HFF-Myc (cell line): ENCODE results near the gene NTM.
"Not testable (repeated sequence)": the region's sequence is repeated elsewhere in the genome, so short reads cannot be mapped to it uniquely, and the experiment has no call there.

Experiments used
- DNase-seq: peaks from one replicate; pipeline ENCODE4 v3.0.0-alpha.2; 2011; ENCODE audit warnings: low read depth; ENCODE audit errors: extremely low read depth
- H3K4me3 ChIP-seq: replicated peaks from 2 replicates; pipeline ENCODE4 v1.5.1; 2011; ENCODE audit warnings: low read depth, mild to moderate bottlenecking, control low read depth, low read length
- TF ChIP-seq, protein P1 (sequence below): IDR thresholded peaks from 2 replicates; pipeline ENCODE4 v1.5.1; 2012; ENCODE audit warnings: mild to moderate bottlenecking, low read depth, low read length, control low read depth; ENCODE audit errors: missing control alignments

Gene NTM

DNA sequence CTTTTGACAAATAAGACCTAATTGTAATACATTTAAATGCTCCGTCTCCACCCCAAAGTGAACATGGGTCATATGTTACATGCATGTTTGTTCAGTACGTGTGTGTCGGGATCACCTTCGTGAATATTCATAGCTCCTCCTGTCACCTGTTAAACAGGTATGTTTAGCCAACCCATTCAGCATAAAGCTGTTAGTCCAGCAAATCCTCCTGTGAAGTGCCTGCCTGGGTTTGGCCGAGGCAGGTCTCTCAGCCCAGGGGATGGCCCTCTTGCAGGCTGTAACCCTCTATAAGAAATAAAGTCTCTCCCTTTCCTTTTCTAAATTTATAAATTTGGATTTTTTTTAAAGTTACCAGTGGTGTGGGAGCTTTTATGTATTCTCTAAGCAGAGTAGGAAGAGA is 38.9 kb upstream of the NTM start:
- H3K4me3 ChIP-seq, result no peak overlapping the region
- TF ChIP-seq, protein P1, sequence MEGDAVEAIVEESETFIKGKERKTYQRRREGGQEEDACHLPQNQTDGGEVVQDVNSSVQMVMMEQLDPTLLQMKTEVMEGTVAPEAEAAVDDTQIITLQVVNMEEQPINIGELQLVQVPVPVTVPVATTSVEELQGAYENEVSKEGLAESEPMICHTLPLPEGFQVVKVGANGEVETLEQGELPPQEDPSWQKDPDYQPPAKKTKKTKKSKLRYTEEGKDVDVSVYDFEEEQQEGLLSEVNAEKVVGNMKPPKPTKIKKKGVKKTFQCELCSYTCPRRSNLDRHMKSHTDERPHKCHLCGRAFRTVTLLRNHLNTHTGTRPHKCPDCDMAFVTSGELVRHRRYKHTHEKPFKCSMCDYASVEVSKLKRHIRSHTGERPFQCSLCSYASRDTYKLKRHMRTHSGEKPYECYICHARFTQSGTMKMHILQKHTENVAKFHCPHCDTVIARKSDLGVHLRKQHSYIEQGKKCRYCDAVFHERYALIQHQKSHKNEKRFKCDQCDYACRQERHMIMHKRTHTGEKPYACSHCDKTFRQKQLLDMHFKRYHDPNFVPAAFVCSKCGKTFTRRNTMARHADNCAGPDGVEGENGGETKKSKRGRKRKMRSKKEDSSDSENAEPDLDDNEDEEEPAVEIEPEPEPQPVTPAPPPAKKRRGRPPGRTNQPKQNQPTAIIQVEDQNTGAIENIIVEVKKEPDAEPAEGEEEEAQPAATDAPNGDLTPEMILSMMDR, result no peak
- DNase-seq, result no peak

GRCh38 chr11:131334601-131335000 is 35.8 kb upstream of the NTM start:
- TF ChIP-seq, protein P1, result no peak
- no peak for DNase-seq
- H3K4me3 ChIP-seq, result no peak overlapping the region

- H3K4me3 ChIP-seq, DNase-seq: not testable (repeated sequence)
Measured at GRCh38 chr11:131341900-131342299, 28.5 kb upstream of the NTM start.

DNA sequence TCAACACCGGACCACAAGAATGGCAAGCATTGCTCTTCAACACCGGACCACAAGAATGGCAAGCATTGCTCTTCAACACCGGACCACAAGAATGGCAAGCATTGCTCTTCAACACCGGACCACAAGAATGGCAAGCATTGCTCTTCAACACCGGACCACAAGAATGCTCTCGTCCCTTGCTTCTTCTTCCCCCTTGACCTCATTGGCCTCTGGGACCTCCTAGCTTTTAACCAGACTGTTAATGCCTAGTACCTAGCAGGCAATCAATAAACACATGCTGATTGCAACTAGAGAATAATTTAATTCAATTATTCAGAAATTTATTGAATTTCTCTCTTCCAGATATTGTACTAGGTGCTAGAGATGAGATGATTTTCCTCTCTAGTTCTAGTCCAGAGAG is 28.0 kb upstream of the NTM start:
- DNase-seq, H3K4me3 ChIP-seq: not testable (repeated sequence)

DNA sequence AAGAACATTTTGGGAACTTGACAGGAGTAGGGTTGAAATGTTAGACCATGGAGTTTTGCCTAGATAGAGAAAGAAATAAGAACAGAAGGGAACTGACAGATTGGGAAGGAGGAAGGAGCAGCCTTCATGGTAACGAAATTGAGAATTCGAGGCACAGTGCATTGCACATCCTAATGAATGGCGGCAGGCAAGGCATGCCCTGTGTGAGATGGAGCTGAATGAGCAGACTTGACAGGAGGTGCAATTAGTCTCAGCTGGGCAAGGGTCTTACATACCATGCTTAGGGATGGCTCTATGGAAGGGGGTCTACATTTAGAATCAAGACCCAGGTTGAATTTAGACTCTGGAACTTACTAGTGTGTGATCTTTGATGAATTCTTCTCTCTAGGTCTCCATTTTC is 25.0 kb upstream of the NTM start:
- no peak for DNase-seq
- TF ChIP-seq, protein P1, result no peak
- no peak overlapping the region for H3K4me3 ChIP-seq

DNA sequence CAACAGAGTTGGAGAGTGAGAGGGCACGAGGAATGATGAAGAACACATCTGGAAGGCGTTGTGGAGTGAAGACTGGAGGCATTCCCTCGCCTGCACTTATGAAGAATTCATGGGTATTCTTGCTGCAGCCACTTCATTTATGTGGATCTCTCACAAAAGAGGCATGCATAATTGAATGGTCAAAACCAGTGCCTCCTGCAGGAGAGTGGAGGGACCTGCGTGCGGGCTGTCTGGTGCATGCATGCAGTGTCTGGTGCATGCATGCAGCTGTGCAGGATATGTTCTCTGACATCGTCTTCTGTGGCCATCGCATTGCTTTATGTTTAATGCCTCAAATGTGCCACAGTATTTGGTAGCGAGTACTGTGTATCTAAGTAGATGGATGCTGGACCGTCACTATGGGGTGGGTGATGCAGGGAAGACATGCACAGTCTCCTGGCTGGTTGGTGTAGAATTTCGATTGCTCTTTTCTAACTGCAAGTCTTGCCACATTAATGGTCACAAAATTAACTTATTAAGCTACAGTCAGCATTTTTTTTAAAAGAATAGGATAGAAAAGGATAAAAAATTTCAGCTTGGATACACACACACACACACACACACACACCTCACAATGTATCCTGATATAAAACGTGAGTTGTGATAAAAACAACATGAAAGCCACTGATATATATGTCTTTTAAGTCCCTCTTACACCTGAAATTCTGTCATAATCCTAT is 20.9 kb upstream of the NTM start:
- TF ChIP-seq, protein P1, result no peak
- DNase-seq, result no peak
- no peak overlapping the region for H3K4me3 ChIP-seq

DNA sequence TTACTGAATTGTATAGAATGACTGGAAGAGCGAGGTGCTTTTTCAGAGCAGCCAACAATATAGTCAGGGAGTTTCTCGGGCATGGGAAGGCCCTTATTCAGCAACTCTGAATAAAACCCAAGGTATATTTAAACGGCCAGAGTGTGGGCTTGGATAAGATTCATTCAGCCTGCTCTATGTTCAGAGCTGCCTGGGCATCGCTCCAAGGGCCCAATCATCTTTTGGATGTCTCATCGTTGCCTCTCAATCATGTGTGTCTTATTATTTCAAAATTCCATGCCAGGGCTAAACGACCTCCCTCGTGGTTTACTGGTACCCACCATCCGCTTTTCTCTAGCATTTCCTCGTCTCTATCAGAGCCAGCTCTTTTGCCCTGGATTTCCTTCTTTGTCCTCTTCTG is 19.5 kb upstream of the NTM start:
- DNase-seq, result no peak
- TF ChIP-seq, protein P1, result no peak
- no peak overlapping the region for H3K4me3 ChIP-seq

DNA sequence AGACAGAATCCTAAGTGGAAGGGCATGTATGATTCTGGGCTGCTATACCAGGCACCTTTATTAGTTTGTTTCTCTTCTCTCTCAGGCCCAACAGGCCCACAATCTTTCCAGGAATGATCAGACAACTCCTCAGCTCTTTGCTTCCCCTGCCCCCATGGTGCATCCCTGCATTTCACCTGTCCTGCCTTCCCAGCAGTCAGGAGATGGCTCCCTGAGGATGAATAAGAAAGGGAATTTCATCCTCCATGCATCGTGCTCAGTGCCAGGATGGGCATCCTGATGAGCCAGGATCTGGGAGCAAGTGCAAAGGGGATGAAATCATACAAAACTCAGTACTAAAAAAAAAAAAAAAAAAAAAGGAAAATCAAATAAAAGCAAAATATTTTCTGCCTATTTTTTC is 18.6 kb upstream of the NTM start:
- TF ChIP-seq, protein P1, result no peak
- DNase-seq, result no peak
- H3K4me3 ChIP-seq, result no peak overlapping the region
